ENCODE results near the gene PLPPR3.

Gene PLPPR3

GRCh38 chr19:795073-795611, 26.6 kb downstream of the PLPPR3 start:
- DNase-seq = no peak

- no peak for DNase-seq
Measured at GRCh38 chr19:793806-794205, 27.9 kb downstream of the PLPPR3 start.

- DNase-seq = no peak
Measured at GRCh38 chr19:792306-792885, 29.4 kb downstream of the PLPPR3 start.

GRCh38 chr19:791567-792305, 30.0 kb downstream of the PLPPR3 start:
- DNase-seq = no peak

GRCh38 chr19:791007-791566, 30.7 kb downstream of the PLPPR3 start:
- DNase-seq = no peak

GRCh38 chr19:789701-790060, 32.1 kb downstream of the PLPPR3 start:
- no peak for DNase-seq

GRCh38 chr19:788983-789700, 32.6 kb downstream of the PLPPR3 start:
- DNase-seq = no peak

GRCh38 chr19:788686-788982, 33.1 kb downstream of the PLPPR3 start:
- DNase-seq = no peak

GRCh38 chr19:787536-787935, 34.2 kb downstream of the PLPPR3 start:
- DNase-seq = no peak

GRCh38 chr19:784541-784940, 37.2 kb downstream of the PLPPR3 start:
- DNase-seq = no peak

- DNase-seq = no peak
Measured at GRCh38 chr19:782878-783668, 38.7 kb downstream of the PLPPR3 start.

GRCh38 chr19:782185-782877, 39.4 kb downstream of the PLPPR3 start:
- no peak for DNase-seq

GRCh38 chr19:781800-782184, 40.0 kb downstream of the PLPPR3 start:
- DNase-seq = no peak

GRCh38 chr19:780935-781334, 40.8 kb downstream of the PLPPR3 start:
- DNase-seq = no peak

- no peak for DNase-seq
Measured at GRCh38 chr19:778910-779653, 42.7 kb downstream of the PLPPR3 start.

GRCh38 chr19:776549-776948, 45.2 kb downstream of the PLPPR3 start:
- DNase-seq = no peak

- no peak for DNase-seq
Measured at GRCh38 chr19:772730-773436, 48.9 kb downstream of the PLPPR3 start.

GRCh38 chr19:772063-772462, 49.7 kb downstream of the PLPPR3 start:
- no peak for DNase-seq

GRCh38 chr19:771332-771785, 50.4 kb downstream of the PLPPR3 start:
- DNase-seq = no peak

GRCh38 chr19:769616-770015, 52.1 kb downstream of the PLPPR3 start:
- DNase-seq = no peak

GRCh38 chr19:768424-768823, 53.3 kb downstream of the PLPPR3 start:
- DNase-seq = no peak

All from NCI-H2107 (cell line).